IMR-90 (cell line): Measurements from ENCODE around the gene L3MBTL2. TPM values are rescaled to one million over a fixed set of nuclear protein-coding genes. Genes with fewer than 3 reads are reported as not detected.

ENCODE experiments used
- ATAC-seq: fragments of 200-7000 bp; cut with Tn5 transposase; 2 replicates; pipeline ENCODE4 v1.9.1; 2020; ENCODE audit warnings: low read depth, mild to moderate bottlenecking, moderate library complexity
- BruUV-seq: library from RNA; stranded (reverse); fragments of 400-500 nt; replicated peaks from 2 replicates; lab custom pipeline; 2021; lab: Mats Ljungman, UMichigan
- CTCF ChIA-PET: fragments of 300-600 bp; formaldehyde crosslinking; extraction: SDS; loops from one replicate; lab custom pipeline; 2021; ENCODE audit warnings: antibody characterized with exemption; lab: Yijun Ruan, JAX
- POLR2A ChIA-PET: fragments of 300-600 bp; sonication (Branson Sonifier 250); formaldehyde crosslinking; loops from one replicate; lab custom pipeline; 2022; ENCODE audit warnings: antibody characterized with exemption; ENCODE audit not compliant: unreplicated experiment; lab: Charles Lee
- DNase-seq: peaks from one replicate; pipeline ENCODE4 v3.0.0; 2013
- H2AFZ ChIP-seq: replicated peaks from 2 replicates; pipeline ENCODE3; 2013; ENCODE audit warnings: low read length, mild to moderate bottlenecking; ENCODE audit not compliant: poor library complexity
- H2AK5ac ChIP-seq: 2 replicates; pipeline ENCODE4 v1.6.1; 2013; ENCODE audit warnings: low read depth, low read length, inconsistent platforms
- H2AK9ac ChIP-seq: replicated peaks from 2 replicates; pipeline ENCODE3; 2013; ENCODE audit warnings: mild to moderate bottlenecking, low read depth, low read length, moderate library complexity; ENCODE audit not compliant: poor library complexity
- H2BK120ac ChIP-seq: 2 replicates; pipeline ENCODE4 v1.6.1; 2013; ENCODE audit warnings: low read depth, low read length, inconsistent platforms
- H2BK15ac ChIP-seq: 3 replicates; pipeline ENCODE4 v1.6.1; 2013; ENCODE audit warnings: low read depth, low read length, inconsistent platforms
- H2BK20ac ChIP-seq: 2 replicates; pipeline ENCODE4 v1.6.1; 2013; ENCODE audit warnings: low read depth, mild to moderate bottlenecking, inconsistent platforms, low read length, moderate library complexity
- H2BK5ac ChIP-seq: 2 replicates; pipeline ENCODE4 v1.6.1; 2013; ENCODE audit warnings: mild to moderate bottlenecking, low read depth, low read length, inconsistent platforms; ENCODE audit not compliant: poor library complexity, severe bottlenecking
- H3K14ac ChIP-seq: replicated peaks from 2 replicates; pipeline ENCODE4 v1.6.1; 2013; ENCODE audit warnings: low read depth, low read length, inconsistent platforms
- H3K18ac ChIP-seq: 2 replicates; pipeline ENCODE4 v1.6.1; 2013; ENCODE audit warnings: low read depth, low read length, control low read depth
- H3K23ac ChIP-seq: 2 replicates; pipeline ENCODE4 v1.6.1; 2013; ENCODE audit warnings: low read depth, low read length, inconsistent platforms
- H3K27ac ChIP-seq: 2 replicates; pipeline ENCODE4 v1.5.1; 2013; ENCODE audit warnings: mild to moderate bottlenecking, control low read depth, low read length; ENCODE audit not compliant: insufficient read depth
- H3K27me3 ChIP-seq: 2 replicates; pipeline ENCODE4 v1.6.1; 2013; ENCODE audit warnings: low read length; ENCODE audit not compliant: control insufficient read depth, insufficient read depth
- H3K36me3 ChIP-seq: 2 replicates; pipeline ENCODE4 v1.6.1; 2013; ENCODE audit warnings: low read length, mixed read lengths; ENCODE audit not compliant: control insufficient read depth, insufficient read depth
- H3K4ac ChIP-seq: 2 replicates; pipeline ENCODE4 v1.6.1; 2013; ENCODE audit warnings: low read depth, low read length, inconsistent platforms
- H3K4me1 ChIP-seq: 2 replicates; pipeline ENCODE4 v1.6.1; 2013; ENCODE audit warnings: low read length, mixed read lengths; ENCODE audit not compliant: control insufficient read depth, insufficient read depth
- H3K4me2 ChIP-seq: 2 replicates; pipeline ENCODE4 v1.6.1; 2013; ENCODE audit warnings: low read depth, mild to moderate bottlenecking, control low read depth, low read length, moderate library complexity
- H3K4me3 ChIP-seq: 2 replicates; pipeline ENCODE4 v1.5.1; 2013; ENCODE audit warnings: low read depth, mild to moderate bottlenecking, control low read depth, low read length, moderate library complexity; ENCODE audit not compliant: insufficient read depth
- H3K56ac ChIP-seq: 2 replicates; pipeline ENCODE4 v1.6.1; 2013; ENCODE audit warnings: low read length, inconsistent platforms; ENCODE audit not compliant: insufficient read depth; ENCODE audit errors: extremely low read depth
- H3K79me1 ChIP-seq, 2 experiments: 2 replicates each; pipeline ENCODE4 v1.6.1; 2013; ENCODE audit warnings: low read length in 2 of 2, inconsistent platforms in 1 of 2, low read depth in 1 of 2
- H3K9ac ChIP-seq: 2 replicates; pipeline ENCODE4 v1.6.1; 2013; ENCODE audit warnings: low read depth, low read length, control low read depth
- H3K9me1 ChIP-seq: 2 replicates; pipeline ENCODE4 v1.6.1; 2013; ENCODE audit warnings: low read length, inconsistent platforms; ENCODE audit not compliant: insufficient read depth
- H3K9me3 ChIP-seq: 2 replicates; pipeline ENCODE4 v1.6.1; 2013; ENCODE audit warnings: low read length; ENCODE audit not compliant: control insufficient read depth, insufficient read depth
- H4K20me1 ChIP-seq: 2 replicates; pipeline ENCODE4 v1.6.1; 2013; ENCODE audit warnings: low read length, inconsistent platforms; ENCODE audit not compliant: insufficient read depth
- H4K5ac ChIP-seq: 2 replicates; pipeline ENCODE4 v1.6.1; 2013; ENCODE audit warnings: mild to moderate bottlenecking, low read depth, low read length, control low read depth
- H4K8ac ChIP-seq, 2 experiments: 2 replicates each; pipeline ENCODE4 v1.6.1; 2013; ENCODE audit warnings: low read depth in 2 of 2, low read length in 2 of 2, control low read depth in 1 of 2, inconsistent platforms in 1 of 2
- H4K91ac ChIP-seq: 2 replicates; pipeline ENCODE4 v1.6.1; 2013; ENCODE audit warnings: low read depth, low read length, inconsistent platforms; ENCODE audit not compliant: insufficient read depth
- BHLHE40 ChIP-seq: fragments of 150-350 bp; IDR thresholded peaks from 2 replicates; pipeline ENCODE4 v1.6.1; 2016; ENCODE audit warnings: mild to moderate bottlenecking, low read depth, low read length
- CHD1 ChIP-seq: IDR thresholded peaks from 2 replicates; pipeline ENCODE4 v1.6.1; 2012; ENCODE audit warnings: low read depth, low read length, improper control_type of control experiment
- CTCF ChIP-seq: conservative IDR thresholded peaks from 2 replicates; pipeline ENCODE4 v1.5.1; 2012; ENCODE audit warnings: mild to moderate bottlenecking, low read depth, low read length, improper control_type of control experiment
- ELK1 ChIP-seq: fragments of 150-350 bp; IDR thresholded peaks from 2 replicates; pipeline ENCODE4 v1.6.1; 2016; ENCODE audit warnings: low read depth, mild to moderate bottlenecking, low read length, moderate library complexity, borderline replicate concordance
- FOS ChIP-seq: fragments of 150-350 bp; IDR thresholded peaks from 2 replicates; pipeline ENCODE4 v1.6.1; 2016; ENCODE audit warnings: low read depth, low read length
- MAFK ChIP-seq: IDR thresholded peaks from 2 replicates; pipeline ENCODE4 v1.6.1; 2012; ENCODE audit warnings: low read depth, low read length, improper control_type of control experiment
- NFE2L2 ChIP-seq: fragments of 150-350 bp; IDR thresholded peaks from 2 replicates; pipeline ENCODE4 v1.6.1; 2016; ENCODE audit warnings: low read depth, mild to moderate bottlenecking, low read length
- RCOR1 ChIP-seq: IDR thresholded peaks from 2 replicates; pipeline ENCODE4 v1.6.1; 2012; ENCODE audit warnings: mild to moderate bottlenecking, low read length, improper control_type of control experiment; ENCODE audit not compliant: insufficient replicate concordance
- RFX5 ChIP-seq: IDR thresholded peaks from 2 replicates; pipeline ENCODE4 v1.8.0; 2012; ENCODE audit warnings: low read depth, mild to moderate bottlenecking, low read length, moderate library complexity
- WGBS, 2 experiments: methylation state at CpG; one replicate each; pipeline versions ENCODE4 v1.1.5 to v1.1.7; 2013; ENCODE audit warnings: missing lambda C conversion rate in 2 of 2; ENCODE audit not compliant: insufficient read length in 1 of 2; ENCODE audit errors: extremely low coverage in 2 of 2; 5-methylcytosine and 5-hydroxymethylcytosine counted together
- dilution Hi-C: fragments of 300-500 bp; cut with HindIII; formaldehyde crosslinking; loops from one replicate; pipeline ENCODE4 v1.14.3; 2018; ENCODE audit warnings: low sequenced_read_pairs; ENCODE audit not compliant: unreplicated experiment
- in situ Hi-C: fragments of 300-500 bp; cut with MboI; formaldehyde crosslinking; loops from 3 replicates; pipeline ENCODE4 v1.14.3; 2019; ENCODE audit warnings: low sequenced_read_pairs, inconsistent platforms, mixed read lengths
- intact Hi-C: fragments of 100-400 bp; cut with micrococcal nuclease; formaldehyde crosslinking; loops from 2 replicates; pipeline ENCODE4 v1.10.0; 2022
- polyA plus RNA-seq, 3 experiments: library from polyadenylated mRNA; depleted of rRNA; stranded (reverse); fragments of >200 nt; gene quantifications; 2 replicates each; pipeline ENCODE4 v1.2.3, GENCODE V29; 2012; ENCODE audit warnings: low replicate concordance in 1 of 3
- total RNA-seq: library from RNA; depleted of rRNA; stranded (reverse); fragments of >200 nt; gene quantifications from 2 replicates; pipeline ENCODE4 v1.2.3, GENCODE V29; 2012

The L3MBTL2 gene
- total and polyA plus RNA-seq, 2 of the 4 experiments (the other 2 are of a cell fraction): 20.6 to 25.1 TPM

GRCh38 chr22:41230401-41230785 is 25.3 kb downstream of the L3MBTL2 start:
- 90% methylated on average over 8 of the region's 9 CpGs; no CpG with 5 or more reads in 1 of the 2 experiments for WGBS, 2 experiments
- H3K4me1 ChIP-seq: no peaks in the 10 kb centered on the region
- no peak overlapping the region for H3K56ac ChIP-seq
- dilution Hi-C loops (no loop called here), in situ Hi-C loops (no loop called here), intact Hi-C loops (no loop called here)
- H3K4ac ChIP-seq: no peak overlapping the region
- no peak overlapping the region for H2AK9ac ChIP-seq
- H3K18ac ChIP-seq: no peak overlapping the region
- H3K79me1 ChIP-seq: peaks cover 0 to 5% of the 10 kb centered on the region in 2 experiments; a peak in 1 of 4 replicates
- H2BK20ac ChIP-seq: no peak overlapping the region
- no peaks in the 10 kb centered on the region for H3K27me3 ChIP-seq
- no peaks in the 10 kb centered on the region for H3K9me3 ChIP-seq
- no peak overlapping the region for H3K27ac ChIP-seq
- DNase-seq (no peak), ATAC-seq (no peak)
- H2AK5ac ChIP-seq: no peak overlapping the region
- H4K8ac ChIP-seq: no peak overlapping the region
- ChIA-PET POLR2A (no interaction called here), CTCF (no interaction called here)
- BruUV-seq: TSS peak; percentile 61
- no peak for TF ChIP-seq NFE2L2
- no peak for TF ChIP-seq MAFK
- TF ChIP-seq RFX5: no peak
- no peak for TF ChIP-seq BHLHE40
- TF ChIP-seq CTCF: no peak
- TF ChIP-seq FOS: no peak
- TF ChIP-seq RCOR1: no peak
- TF ChIP-seq CHD1: no peak
- no peak for TF ChIP-seq ELK1
- no peak overlapping the region for H3K4me3 ChIP-seq
- no peaks in the 10 kb centered on the region for H4K20me1 ChIP-seq
- no peak overlapping the region for H3K14ac ChIP-seq
- H2AFZ ChIP-seq: no peak overlapping the region
- H4K5ac ChIP-seq: no peak overlapping the region
- no peak overlapping the region for H2BK5ac ChIP-seq
- H3K23ac ChIP-seq: no peak overlapping the region
- H3K9me1 ChIP-seq: peaks cover 11% of the 10 kb centered on the region; the same call in 1 of the 2 replicates
- H2BK15ac ChIP-seq: no peak overlapping the region
- no peak overlapping the region for H2BK120ac ChIP-seq
- H4K91ac ChIP-seq: no peak overlapping the region
- H3K4me2 ChIP-seq: no peak overlapping the region
- H3K9ac ChIP-seq: no peak overlapping the region
- peaks cover 35% of the 10 kb centered on the region for H3K36me3 ChIP-seq
